HG02884 (cell line): ENCODE results near the gene WWOX.
A peak's percentile ranks its signal among the peaks of the same experiment; 100 is the strongest.

ENCODE experiments used
- ATAC-seq: cut with Tn5 transposase; IDR thresholded peaks from one replicate; pipeline ENCODE4 v1.9.1; 2021; ENCODE audit warnings: mild to moderate bottlenecking, moderate library complexity; ENCODE audit not compliant: unreplicated experiment

WWOX gene

DNA sequence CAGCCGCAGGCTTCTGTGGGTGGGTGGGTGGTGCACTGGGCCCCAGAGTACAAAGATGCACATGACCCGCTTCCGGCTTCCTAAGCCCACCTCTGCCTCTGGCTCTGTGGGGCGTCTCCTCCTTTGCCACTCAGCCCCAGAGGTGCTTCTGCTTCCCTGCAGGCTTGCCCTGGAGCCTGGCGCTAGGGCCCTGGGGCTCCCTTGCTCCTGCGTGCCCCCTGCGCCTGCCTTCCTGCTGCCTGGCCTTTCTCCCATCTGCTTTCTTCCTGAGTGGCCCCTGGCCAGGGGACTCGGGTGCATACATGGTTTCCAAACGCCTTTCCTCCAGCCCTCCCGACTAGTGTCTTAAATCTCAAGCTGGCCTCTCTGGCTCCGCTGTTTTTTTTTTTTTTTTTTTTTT is 3.4 kb downstream of the WWOX start:
- no peak for ATAC-seq

DNA sequence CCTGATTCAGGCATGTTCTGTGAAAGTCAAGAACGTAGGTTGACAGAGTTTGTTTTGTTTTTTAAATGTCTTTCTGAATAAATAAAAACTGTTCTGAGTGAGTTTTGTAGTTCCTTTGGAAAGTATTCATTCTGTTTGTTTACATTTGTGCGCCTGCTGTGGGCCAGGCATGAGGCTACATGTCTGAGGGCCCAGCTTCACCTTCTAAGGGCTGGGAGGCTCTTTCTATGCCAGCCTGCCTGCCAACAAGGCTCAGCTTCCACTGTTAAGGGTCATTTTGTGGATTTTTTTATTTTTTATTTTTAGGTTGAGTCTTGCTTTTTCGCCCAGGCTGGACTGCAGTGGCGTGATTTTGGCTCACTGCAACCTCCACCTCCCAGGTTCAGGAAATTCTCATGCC is 6.1 kb downstream of the WWOX start:
- ATAC-seq = no peak

DNA sequence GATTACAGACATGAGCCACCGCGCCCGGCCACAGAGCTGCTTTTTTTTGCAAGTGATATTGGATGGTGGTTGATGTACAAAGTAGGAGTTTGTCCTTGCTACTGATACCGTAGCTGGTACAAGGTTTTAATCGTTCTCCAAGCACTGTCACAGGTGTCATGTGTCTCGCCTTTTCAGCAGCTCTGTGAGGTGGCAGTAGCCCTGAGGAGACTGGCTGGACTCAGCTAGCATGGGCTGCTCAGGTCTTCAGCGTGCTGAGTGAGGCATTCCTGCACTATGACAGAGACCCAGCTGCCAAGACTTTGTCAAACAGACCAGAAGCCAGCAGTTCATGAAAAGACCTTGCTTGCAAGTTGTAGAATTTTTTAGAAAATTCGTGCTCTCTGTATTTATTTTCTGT is 7.2 kb downstream of the WWOX start:
- no peak for ATAC-seq

DNA sequence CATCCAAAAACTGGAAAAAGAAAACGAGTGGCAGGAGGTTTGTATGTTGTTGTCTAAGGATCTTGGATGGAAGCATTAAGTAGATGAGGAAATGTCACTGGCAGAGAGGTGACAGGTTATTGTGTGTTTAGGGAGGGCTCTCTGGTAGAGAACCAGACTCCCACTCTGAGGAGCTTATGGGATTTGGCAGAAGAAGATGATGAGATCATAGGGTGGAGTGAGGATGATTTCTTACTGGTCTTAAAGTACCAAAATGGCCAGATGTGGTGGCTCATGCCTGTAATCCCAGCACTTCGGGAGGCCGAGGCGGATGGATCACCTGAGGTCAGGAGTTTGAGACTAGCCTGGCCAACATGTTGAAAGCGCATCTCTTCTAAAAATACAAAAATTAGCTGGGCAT is 9.0 kb downstream of the WWOX start:
- no peak for ATAC-seq

DNA sequence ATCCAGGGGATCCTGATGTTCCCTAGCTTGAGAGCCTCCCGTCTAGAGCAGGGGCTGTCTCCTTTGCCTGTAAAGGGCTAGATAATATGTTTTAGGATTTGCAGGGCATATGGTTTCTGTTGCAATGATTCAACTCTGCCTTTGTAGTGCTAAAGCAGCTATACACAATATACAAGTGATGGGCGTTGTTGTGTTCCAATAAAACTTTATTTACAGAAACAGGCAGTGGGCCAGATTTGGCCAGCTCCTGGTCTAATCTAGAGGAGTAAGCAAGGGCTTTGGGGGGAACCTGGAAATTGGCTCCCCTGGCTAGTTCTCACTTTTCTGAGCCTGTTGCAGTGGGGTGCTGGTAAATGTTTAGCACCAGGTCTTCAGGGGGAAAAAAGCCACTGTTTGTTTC is 13.8 kb downstream of the WWOX start:
- no peak for ATAC-seq

DNA sequence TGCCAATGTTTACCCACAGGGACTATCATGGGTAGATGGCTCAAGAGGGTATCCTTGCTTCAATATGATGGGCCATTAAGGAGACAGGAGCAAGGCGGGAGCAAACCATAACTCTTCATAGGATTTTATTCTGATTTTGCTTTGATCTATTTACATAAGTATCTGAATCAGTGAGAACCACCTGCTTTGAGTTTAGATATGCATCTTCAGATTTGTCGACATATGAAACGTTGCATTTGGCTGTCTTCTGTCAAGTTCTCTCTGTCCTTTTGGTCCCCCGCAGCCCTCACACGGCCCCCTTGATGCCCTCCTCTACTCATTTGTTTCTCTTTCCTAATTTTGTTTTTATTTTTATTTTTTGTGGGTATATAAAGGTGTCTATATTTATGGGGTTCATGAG is 16.2 kb downstream of the WWOX start:
- no peak for ATAC-seq

DNA sequence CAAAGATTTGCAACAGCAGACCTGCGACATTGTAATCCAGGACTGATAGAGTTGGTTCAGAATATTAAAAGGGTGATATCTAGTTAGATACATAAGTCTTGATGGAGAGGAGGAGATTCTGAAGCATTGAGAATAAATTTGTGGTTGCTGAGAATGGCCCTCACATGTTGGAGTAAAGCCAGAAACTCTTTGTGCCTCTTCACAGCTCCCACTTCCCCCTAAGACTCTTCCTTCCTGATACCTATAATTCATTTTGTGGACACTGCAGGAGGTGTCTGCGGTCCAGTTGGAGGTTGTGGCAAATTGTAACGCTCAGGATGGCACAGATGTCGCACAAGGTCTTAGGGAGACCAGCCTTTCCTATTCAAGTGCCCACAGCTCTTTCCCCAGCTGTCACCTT is 17.5 kb downstream of the WWOX start:
- no peak for ATAC-seq

DNA sequence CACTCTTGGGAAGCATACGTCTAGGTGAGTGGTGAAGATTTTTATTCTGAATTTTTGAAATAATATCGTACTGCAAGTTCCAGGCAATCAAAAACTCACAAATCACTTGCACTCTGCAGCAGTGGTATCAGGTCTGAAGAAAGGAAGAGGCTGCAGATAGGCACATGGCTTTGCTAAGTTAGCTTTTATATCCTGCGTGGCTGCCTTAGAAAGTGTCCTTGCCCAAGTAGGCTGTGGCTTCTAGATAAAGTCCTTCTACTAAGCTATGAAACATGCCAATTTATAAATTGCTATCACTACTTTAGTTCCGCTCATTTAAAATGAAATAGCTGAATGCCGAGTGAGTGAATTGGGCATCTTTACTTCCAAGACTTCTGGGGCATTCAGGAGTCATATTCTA is 17.9 kb downstream of the WWOX start:
- no peak for ATAC-seq

DNA sequence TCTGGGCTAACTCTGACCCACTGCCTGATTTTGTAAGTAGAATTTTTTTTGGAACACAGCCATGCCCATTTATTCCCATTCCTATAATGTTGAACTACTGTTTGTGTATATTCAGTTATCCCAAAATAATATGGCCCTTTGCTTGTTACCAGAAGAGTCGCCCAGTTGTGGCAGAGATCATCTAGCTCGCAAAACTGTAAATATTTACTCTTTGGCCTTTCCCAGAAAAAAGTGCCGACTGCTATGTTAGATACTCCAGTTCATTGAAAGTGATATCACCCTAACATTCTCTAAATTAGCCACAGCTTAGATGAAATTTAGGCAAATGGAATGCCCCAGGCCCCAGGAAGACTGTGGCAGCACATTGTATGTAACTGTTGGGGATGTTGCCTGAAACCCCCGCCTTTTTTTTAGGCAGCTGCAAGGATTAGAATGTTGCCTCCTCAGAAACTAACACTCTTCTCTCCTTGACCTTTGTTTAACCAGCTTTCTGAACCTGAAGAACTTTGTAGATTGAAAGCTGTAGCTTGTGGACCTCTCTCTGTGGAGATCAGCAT is 19.1 kb downstream of the WWOX start:
- ATAC-seq = no peak

DNA sequence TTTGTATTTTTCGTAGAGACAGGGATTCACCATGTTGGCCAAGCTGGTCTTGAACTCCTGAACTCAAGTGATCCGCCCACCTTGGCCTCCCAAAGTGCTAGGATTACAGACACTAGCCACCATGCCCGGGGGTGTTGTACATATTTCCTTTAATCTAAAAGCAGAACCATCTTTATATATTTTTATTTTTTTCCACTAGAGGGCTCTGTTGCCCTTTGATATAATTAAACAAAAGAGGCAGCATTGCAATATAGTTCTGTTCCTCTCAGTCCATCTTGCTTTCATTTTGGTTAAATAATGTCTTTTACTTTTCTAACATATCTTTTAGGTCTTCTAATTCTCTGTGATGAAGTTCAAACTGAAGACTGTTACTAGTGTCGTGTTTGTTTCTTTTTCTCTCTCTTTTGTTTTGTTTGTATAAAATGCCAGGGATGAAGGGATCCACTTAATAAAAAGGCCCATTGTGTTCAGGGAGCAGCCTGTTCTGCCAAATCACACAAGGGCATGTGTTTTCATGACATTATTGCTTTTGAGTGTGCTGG is 23.4 kb downstream of the WWOX start:
- peak; percentile 73 for ATAC-seq

DNA sequence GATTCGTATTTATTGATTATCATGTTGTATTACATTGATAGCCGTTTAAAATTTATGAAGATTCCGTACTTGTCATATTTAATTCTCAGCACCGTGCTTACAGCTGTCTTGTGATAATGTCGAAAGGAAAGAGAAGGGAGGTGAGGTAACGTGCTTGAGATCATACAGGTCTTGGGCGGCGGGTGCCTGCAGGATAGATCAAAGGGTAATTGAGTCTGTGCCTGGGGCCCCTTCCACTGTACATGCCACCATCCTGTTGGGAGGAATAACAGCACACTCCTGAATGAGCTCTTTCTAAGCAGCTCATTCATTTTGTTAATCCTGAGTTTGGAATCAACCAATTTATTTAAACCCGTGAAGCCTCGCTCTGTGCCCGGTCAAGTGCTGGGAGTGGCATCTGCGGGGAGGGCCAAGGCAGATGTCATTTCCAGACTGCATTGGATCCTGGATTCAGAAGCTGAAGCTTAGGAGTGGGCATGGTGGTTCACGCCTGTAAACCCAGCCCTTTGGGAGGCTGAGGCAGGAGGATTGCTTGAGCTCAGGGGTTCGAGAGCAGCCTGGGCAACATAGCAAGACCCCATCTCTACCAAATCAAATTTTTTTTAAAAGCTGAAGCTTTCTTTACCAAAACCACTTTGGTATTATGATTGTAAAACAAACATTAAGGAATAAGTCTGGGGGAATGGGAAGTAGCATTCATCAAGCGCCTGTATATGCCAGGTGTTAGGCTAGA is 25.8 kb downstream of the WWOX start:
- ATAC-seq = no peak

DNA sequence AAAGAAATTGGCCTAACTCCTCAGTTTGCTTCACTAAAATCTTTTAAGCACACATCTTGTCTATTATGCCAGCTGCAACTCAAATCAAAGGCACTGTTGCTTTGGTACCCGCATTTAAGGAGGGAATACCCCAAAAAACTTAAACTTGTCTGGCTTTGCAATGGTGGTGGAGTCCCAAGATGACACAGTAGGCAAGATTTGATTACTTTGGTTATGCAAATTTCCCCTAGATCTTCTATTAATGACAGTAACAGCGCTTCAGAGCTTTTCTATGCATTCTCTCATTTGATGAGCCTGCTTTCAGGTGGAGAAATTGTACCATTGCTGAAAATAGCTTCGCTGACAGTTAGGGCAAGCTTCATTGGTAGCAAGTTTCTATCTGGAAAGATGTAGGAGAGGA is 27.2 kb downstream of the WWOX start:
- ATAC-seq = no peak

DNA sequence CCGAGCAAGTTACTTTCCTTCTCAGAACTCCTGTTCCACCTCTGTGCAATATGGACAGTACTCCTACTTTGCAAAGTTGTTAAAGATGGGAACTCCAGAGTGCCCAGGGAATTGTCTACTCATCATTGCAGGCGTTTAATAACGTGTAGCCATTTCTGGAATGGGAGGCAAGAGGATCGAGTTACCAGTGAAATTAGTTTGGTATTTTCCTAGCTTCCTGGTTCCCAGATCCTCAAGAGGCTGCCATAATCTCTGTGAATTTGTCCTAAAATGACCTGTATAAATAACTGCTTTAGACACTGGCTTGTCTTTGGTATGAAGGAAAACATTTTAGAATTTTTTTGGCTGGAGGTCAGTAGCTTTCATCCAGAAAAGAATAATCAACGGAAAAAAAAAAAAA is 27.7 kb downstream of the WWOX start:
- no peak for ATAC-seq

DNA sequence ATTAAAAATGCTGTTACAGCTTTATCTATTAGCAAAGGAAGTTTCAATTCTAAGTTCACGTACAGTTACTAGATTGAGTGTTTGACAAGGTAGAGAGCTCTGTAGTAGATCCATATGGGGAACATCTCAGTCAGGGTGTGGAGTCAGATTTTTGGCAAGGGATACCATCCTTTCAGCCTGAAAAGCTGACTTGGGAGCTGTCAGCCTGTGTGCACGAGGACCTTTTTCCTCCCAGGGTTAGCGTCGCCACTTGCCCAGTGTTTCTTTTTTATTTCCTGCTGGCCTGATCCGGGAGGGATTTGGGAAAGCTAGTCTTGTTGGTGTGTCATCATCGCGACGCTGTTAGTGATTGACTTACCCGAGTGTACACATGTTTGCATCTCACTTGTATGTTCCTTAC is 29.5 kb downstream of the WWOX start:
- ATAC-seq = no peak

DNA sequence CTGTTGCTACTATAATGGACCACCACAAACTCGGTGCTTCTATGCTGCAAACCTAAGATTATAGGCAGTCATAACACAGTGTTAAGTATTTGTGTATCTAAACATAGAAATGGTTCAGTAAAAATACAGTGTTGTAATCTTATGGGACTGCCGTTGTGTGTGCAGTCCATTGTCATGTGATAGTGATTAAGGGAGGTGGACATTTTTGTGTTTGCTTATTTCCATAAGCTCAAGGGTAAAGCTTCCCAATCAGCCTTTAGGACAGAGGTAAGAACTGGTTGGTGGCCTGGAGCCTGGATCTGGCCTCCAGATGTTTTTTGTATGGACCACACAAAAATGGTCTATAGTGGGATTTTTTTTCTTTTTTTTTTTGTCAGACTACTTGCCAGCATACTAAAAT is 29.9 kb downstream of the WWOX start:
- ATAC-seq = no peak

DNA sequence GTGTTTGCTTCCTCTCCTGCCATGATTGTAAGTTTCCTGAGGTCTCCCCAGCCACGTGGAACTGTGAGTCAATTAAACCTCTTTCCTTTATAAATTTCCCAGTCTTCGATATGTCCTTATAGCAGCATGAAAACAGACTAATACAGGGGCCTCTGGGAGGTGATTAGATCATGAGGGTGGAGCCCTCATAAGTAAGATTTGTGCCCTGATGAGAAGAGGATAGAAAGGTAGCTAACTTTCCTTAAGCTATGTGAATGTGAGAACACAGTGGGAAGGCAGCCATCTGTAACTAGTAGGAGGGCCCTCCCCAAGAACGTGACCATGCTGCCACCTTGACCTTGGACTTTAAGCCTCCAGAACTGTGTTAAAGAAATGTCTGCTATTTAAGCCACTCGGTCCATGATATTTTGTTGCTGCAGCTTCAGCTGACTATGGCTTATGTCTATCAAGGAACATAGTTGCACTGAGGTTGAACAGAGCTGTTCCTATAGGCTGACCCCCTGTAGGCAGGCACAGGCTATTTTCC is 30.7 kb downstream of the WWOX start:
- no peak for ATAC-seq

DNA sequence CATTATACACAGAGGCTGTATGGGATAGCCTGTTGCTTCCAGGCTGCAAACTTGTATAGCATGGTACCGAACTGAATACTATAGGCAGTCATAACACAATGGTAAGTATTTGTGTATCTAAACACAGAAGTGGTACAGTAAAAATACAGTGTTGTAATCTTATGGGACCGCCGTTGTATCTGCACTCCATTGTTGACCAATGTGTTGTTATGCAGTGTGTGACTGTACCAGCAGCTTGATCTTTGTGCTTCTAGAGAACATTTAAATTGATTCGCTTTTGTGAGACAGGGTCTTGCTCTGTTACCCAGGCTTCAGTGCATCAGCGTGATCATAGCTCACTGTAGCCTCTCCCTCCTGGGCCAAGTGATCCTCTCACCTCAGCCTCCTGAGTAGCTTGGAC is 31.5 kb downstream of the WWOX start:
- no peak for ATAC-seq

DNA sequence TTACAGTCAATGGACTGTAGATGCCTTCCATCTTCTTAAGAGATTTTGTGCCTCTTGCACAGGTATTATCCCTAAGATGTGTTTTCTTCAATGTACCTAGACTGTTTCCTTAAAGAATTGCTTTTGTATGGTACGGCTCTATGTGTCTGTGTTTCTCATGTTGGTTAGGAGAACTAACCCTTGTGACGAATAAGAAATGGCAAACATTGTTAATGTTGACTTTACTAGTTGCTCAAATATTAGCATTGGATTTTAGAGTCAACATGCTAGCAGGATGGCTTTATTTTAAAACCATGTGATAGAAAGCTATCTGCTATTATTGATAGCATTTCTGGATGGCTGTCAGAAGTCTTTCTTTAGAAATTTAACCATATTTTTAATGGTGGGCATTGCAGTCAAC is 34.5 kb downstream of the WWOX start:
- no peak for ATAC-seq

DNA sequence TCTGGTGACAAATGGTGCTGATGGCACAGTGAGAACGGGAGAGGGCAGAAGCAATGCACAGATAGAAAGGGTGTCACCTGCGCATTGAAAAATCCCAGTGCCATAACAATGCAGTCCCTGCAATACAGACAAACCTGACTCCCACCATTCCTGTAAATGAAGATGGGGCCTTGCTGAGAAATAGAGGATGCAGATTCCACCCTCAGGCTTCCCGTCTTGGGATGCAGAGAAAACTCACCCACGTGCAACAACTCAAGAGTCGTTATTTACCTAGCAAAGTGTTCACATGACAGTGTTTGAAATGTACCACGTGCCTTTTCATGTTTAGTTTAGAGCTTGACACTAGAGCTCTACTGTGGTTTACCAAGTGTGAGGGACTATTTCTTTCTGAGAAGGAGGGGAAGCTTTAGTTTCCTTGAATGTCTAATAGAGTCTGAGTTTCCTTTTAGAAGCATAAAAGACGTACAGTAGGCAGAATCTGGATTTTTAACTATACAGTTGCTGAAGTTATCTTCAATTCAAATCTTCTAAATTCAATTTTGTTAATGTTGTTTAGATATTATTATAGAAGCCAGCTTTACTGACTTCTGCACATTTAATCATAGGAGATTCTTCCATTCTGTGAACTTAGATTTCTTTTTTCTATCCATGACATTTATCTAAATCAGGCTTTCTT is 35.6 kb downstream of the WWOX start:
- no peak for ATAC-seq

DNA sequence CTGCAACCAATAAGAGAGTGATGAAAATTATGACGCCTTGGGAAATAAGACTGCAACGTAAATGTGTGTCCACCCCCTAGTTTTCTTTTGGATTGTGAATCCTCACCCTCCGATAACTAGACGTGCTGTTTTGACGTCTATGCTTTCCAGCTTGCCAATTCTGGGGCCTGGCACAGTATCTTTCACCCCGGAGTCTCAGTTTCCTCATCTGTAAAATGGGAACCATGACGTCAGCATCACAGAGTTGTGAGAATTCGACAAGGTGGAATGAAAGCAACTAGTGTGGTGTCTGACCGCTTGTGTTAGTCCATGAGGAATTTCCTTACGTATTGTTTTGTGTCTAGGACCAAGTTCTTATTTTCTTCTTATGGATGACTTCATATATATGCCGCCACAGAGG is 37.7 kb downstream of the WWOX start:
- ATAC-seq = no peak

DNA sequence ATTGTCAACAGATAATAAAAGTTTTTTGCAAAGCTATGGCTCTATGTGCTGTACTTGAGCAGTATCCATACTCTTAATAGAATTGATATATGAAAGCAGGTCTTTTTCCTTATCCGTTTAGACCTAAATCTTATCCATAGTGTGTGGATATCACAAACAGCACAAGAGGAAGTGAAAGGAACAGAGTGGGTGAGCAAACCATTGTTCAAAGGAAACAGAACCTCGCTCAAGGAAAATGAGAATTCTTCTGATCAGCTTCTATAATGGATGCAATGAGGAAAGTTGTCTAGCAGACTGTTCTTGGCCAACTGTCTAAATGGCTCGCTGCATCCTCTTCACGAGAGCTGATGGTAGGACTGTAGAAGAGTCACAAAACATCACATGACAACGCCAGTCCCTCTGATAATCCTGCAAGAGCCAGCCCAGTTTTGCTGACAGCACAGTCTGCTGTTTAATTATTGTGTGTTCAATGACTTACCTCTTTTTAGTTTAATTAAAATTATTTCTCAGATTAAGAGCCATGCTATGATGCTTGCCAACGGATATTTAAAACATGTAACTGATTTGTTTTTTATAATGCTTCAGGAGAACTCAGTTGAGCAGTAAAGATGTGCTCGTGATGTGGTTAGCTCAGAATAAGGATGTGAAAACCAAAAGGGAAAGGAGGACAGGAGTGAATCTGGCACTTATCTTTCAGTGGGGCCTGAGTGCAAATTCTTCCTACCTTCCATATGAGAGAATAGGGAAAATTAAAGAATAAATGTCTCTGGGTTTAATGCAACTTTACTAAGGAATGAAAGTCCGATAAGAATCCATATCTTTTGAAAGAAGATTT is 38.5 kb downstream of the WWOX start:
- ATAC-seq = no peak
